K562 (cell line): ENCODE measurements around the gene PITPNC1. TPM values are rescaled to one million over a fixed set of nuclear protein-coding genes. Genes with fewer than 3 reads are reported as not detected.

Experiments
- ARID4B ChIP-seq: sonication (generic); formaldehyde crosslinking; IDR thresholded peaks from 2 replicates; pipeline ENCODE4 v1.8.0; 2022; ENCODE audit warnings: mild to moderate bottlenecking, missing genetic modification reagents
- ATF4 ChIP-seq: fragments of 450-650 bp; formaldehyde crosslinking; IDR thresholded peaks from 2 replicates; pipeline ENCODE4 v1.4.0; 2022; ENCODE audit warnings: mild to moderate bottlenecking, moderate library complexity
- ATF7 ChIP-seq: fragments of 450-650 bp; IDR thresholded peaks from 2 replicates; pipeline ENCODE4 v1.7.1; 2014; ENCODE audit warnings: mild to moderate bottlenecking, moderate library complexity
- BRF1 ChIP-seq: IDR thresholded peaks from 3 replicates; pipeline ENCODE4 v1.6.1; 2011; ENCODE audit warnings: borderline replicate concordance, mild to moderate bottlenecking; ENCODE audit not compliant: insufficient read length; ENCODE audit errors: extremely low read depth
- CREM ChIP-seq: IDR thresholded peaks from 2 replicates; pipeline ENCODE4 v1.6.1; 2014; ENCODE audit warnings: antibody characterized with exemption, low read depth
- E2F8 ChIP-seq: fragments of 450-650 bp; IDR thresholded peaks from 2 replicates; pipeline ENCODE4 v1.7.1; 2018; ENCODE audit warnings: mild to moderate bottlenecking, low read depth; ENCODE audit not compliant: partially characterized antibody
- FOXM1 ChIP-seq, 2 experiments: fragments of 450-650 bp in 1 of 2; sonication (generic) in 1 of 2; formaldehyde crosslinking in 1 of 2; IDR thresholded peaks; 2 replicates each; pipeline versions ENCODE4 v1.6.1 to v1.9.0; 2017 to 2022; ENCODE audit warnings: low read depth in 2 of 2, mild to moderate bottlenecking in 2 of 2, missing genetic modification reagents in 1 of 2, moderate library complexity in 1 of 2
- JUNB ChIP-seq: fragments of 450-650 bp; formaldehyde crosslinking; conservative IDR thresholded peaks from 2 replicates; pipeline ENCODE4 v1.4.0; 2020; ENCODE audit warnings: mild to moderate bottlenecking
- NFATC3 ChIP-seq: fragments of 450-650 bp; IDR thresholded peaks from 2 replicates; pipeline ENCODE4 v1.6.1; 2017; ENCODE audit warnings: mild to moderate bottlenecking
- RBFOX2 ChIP-seq: fragments of 200-400 bp; formaldehyde crosslinking; IDR thresholded peaks from 2 replicates; pipeline ENCODE4 v1.6.1; 2017; ENCODE audit warnings: low read depth, mild to moderate bottlenecking, low read length, moderate library complexity
- SP1 ChIP-seq: sonication (generic); formaldehyde crosslinking; IDR thresholded peaks from 2 replicates; pipeline ENCODE4 v1.8.1; 2022; ENCODE audit warnings: mild to moderate bottlenecking, missing genetic modification reagents
- SRF ChIP-seq, 2 experiments: fragments of 250-450, 450-650 bp in 1 of 2; sonication (Bioruptor Pico) in 1 of 2; sonication (generic) in 1 of 2; formaldehyde crosslinking; IDR thresholded peaks; 2 replicates each; pipeline versions ENCODE4 v1.5.0 to v1.5.1; 2020 to 2022; ENCODE audit warnings: mild to moderate bottlenecking in 1 of 2, missing genetic modification reagents in 1 of 2
- VEZF1 ChIP-seq: fragments of 200-800 bp; sonication (Bioruptor generic); IDR thresholded peaks from 2 replicates; pipeline ENCODE4 v1.6.1; 2017; ENCODE audit warnings: missing genetic modification characterization, missing compliant biosample characterization
- YY1 ChIP-seq, 3 experiments: IDR thresholded peaks; 2 replicates each; pipeline ENCODE4 v1.6.1; 2011; ENCODE audit warnings: low read length in 2 of 3, mild to moderate bottlenecking in 2 of 3, moderate library complexity in 2 of 3, borderline replicate concordance in 1 of 3, control low read depth in 1 of 3, low read depth in 1 of 3; ENCODE audit not compliant: insufficient read depth in 3 of 3, insufficient replicate concordance in 2 of 3, control insufficient read depth in 1 of 3, insufficient read length in 1 of 3; ENCODE audit errors: extremely low read depth in 1 of 3
- ZNF263 ChIP-seq: sonication (generic); formaldehyde crosslinking; IDR thresholded peaks from 2 replicates; pipeline ENCODE4 v1.8.0; 2022; ENCODE audit warnings: mild to moderate bottlenecking, missing genetic modification reagents, borderline replicate concordance
- ZNF311 ChIP-seq: fragments of 250-450 bp; sonication (Bioruptor Pico); IDR thresholded peaks from 2 replicates; pipeline ENCODE4 v1.4.0; 2020; ENCODE audit warnings: mild to moderate bottlenecking, moderate library complexity
- polyA plus RNA-seq, 8 experiments: library from polyadenylated mRNA; depleted of rRNA in 4 of 8; stranded (reverse) in 5 of 8; unstranded in 3 of 8; fragments of >200 nt; fragmentation: Nextera tagmentation in 2 of 8; fragmentation: Illumina TruSeq in 1 of 8; extraction: Ambion mirVana in 2 of 8; extraction: Trizol in 1 of 8; gene quantifications; 2 replicates each; pipeline versions ENCODE4 v1.2.1 to v1.2.3, GENCODE V29; 2011 to 2014; ENCODE audit warnings: inconsistent platforms in 1 of 8, missing spikeins in 1 of 8
- total RNA-seq, 7 experiments: library from RNA; depleted of rRNA in 6 of 7; stranded (reverse); fragments of >200 nt in 6 of 7; fragmentation: Illumina TruSeq in 2 of 7; extraction: Trizol in 2 of 7; gene quantifications; 2 replicates each; pipeline versions ENCODE4 v1.2.1 to v1.2.3, GENCODE V29; 2011 to 2021; ENCODE audit warnings: low replicate concordance in 1 of 7

The PITPNC1 gene
- total and polyA plus RNA-seq, 9 of the 15 experiments (the other 6 are each of a cell fraction or from before 2014, with no cell fraction given), result 0.11 to 1.1 (median 0.65) TPM

GRCh38 chr17:67376737-67377487, at the start of gene PITPNC1 (continued):
- TF ChIP-seq VEZF1 (CRISPR knock-in tag) (peak; percentile 42), ATF4 (CRISPR knock-in tag) (no peak), SP1 (CRISPR knock-in tag) (no peak), E2F8 (no peak), RBFOX2 (peak; percentile 56), ARID4B (CRISPR knock-in tag) (peak; percentile 15; the same call in 1 of the 2 replicates), CREM (peak; percentile 43; the same call in 1 of the 2 replicates), FOXM1 (IDR thresholded peaks at IDR 0.05; ENCODE audit: low read depth) (no peak), FOXM1 (CRISPR knock-in tag; IDR thresholded peaks at IDR 0.05; ENCODE audit: low read depth) (no peak), ZNF263 (peak; percentile 71), ATF7 (peak; percentile 44), SRF (CRISPR knock-in tag; IDR thresholded peaks at IDR 0.05) (peak in 1 of 2 experiments; percentile 31; a peak in 1 of 4 replicates), BRF1 (no peak), YY1 (IDR thresholded peaks at IDR 0.05; ENCODE audit: borderline replicate concordance in 1 of 3, control insufficient read depth in 1 of 3, extremely low read depth in 1 of 3, insufficient read depth in 3 of 3, insufficient read length in 1 of 3, insufficient replicate concordance in 2 of 3, low read depth in 1 of 3, low read length in 2 of 3) (peak in 1 of 3 experiments; percentile 16), NFATC3 (no peak), ZNF311 (CRISPR knock-in tag) (no peak), JUNB (CRISPR knock-in tag) (no peak)
